Measurements from ENCODE around the gene ESX1.

DNA sequence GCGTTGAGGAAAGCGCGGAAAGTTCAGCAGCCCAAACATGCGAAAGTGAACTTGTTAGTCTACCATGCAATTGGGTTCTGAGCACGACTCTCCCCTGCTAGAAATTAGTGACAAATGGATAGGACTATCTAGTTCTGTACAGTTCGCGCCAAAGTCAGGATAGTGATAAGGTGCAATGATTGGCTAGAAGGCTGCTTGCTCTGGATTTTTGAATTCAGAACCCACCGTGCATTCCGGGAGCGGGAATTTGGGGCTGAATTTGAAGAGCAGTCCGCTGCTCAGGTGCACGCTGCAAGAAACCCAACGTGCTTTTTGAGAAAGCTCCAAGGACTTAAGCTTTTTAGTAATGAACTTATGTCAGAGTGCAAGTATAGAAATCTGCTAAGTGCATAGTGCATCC, 732 bp upstream of the ESX1 start:
- TF ChIP-seq POLR2A (IDR thresholded peaks at IDR 0.05): no peak
- TF ChIP-seq, protein P1, sequence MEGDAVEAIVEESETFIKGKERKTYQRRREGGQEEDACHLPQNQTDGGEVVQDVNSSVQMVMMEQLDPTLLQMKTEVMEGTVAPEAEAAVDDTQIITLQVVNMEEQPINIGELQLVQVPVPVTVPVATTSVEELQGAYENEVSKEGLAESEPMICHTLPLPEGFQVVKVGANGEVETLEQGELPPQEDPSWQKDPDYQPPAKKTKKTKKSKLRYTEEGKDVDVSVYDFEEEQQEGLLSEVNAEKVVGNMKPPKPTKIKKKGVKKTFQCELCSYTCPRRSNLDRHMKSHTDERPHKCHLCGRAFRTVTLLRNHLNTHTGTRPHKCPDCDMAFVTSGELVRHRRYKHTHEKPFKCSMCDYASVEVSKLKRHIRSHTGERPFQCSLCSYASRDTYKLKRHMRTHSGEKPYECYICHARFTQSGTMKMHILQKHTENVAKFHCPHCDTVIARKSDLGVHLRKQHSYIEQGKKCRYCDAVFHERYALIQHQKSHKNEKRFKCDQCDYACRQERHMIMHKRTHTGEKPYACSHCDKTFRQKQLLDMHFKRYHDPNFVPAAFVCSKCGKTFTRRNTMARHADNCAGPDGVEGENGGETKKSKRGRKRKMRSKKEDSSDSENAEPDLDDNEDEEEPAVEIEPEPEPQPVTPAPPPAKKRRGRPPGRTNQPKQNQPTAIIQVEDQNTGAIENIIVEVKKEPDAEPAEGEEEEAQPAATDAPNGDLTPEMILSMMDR (IDR thresholded peaks at IDR 0.05): no peak
- no peak for TF ChIP-seq POLR2AphosphoS5 (IDR thresholded peaks at IDR 0.05; ENCODE audit: insufficient read depth in 1 of 2, low read depth in 1 of 2)
